ENCODE data around the gene TMTC4.
"Not testable (repeated sequence)": the region's sequence is repeated elsewhere in the genome, so short reads cannot be mapped to it uniquely, and the experiment has no call there.

TMTC4 gene

DNA sequence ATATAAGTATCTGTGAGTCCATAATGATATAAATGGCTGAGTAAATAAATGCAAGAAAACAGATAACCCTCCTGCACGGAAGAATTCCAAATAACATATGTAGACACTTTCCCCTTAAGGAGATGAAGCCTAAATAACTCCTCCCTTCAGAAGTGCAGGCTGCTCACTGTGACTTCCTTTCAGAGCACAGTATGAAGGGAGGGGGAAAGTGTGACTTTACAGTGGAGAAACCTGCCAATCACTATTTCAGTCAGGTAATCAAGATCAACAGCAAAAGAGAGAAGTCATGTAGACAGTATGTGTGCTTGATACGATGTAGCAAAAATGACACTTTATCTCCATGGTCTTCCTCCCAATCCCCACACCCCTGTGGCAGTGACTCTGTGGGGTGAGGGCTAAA is 93.1 kb downstream of the TMTC4 start:
- DNase-seq (ENCODE audit: low read depth) = no peak

DNA sequence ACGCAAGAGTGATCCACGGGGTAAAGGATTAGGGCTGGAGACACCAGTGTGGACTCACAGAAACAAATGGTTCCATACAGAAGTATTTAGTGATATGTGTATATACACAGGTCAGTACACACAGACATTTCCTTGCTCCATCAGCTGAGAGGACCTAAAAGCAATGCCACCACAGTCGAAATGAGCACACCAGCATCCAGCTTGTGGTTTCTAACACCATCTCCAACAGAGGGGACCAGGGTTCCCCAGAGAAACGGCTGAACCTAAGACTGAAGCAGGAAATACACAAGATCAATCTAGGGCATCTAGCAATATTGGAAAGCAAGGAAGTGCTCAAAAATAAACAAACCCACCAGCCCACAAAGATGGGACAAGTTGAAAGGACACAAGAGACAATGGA is 93.6 kb downstream of the TMTC4 start:
- no peak for DNase-seq (ENCODE audit: low read depth)

DNA sequence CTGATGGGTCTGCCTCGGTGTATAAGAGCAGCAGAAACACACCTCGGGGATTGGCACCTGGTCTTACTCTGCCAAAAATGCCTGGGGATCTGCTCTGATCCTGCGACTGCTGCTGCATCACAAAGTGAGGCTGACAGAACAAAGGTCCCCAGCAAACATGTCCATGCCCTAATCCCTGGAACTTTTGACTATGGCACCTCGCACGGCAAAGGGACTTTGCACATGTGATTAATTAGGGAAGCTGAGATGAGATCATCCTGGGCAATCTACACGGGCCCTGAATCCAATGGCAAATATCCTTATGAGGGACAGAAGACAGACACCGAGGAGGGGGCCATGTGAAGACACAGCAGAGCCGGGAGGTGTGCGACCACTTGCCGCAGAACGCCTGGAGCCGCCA is 94.5 kb downstream of the TMTC4 start:
- DNase-seq (ENCODE audit: low read depth) = no peak

DNA sequence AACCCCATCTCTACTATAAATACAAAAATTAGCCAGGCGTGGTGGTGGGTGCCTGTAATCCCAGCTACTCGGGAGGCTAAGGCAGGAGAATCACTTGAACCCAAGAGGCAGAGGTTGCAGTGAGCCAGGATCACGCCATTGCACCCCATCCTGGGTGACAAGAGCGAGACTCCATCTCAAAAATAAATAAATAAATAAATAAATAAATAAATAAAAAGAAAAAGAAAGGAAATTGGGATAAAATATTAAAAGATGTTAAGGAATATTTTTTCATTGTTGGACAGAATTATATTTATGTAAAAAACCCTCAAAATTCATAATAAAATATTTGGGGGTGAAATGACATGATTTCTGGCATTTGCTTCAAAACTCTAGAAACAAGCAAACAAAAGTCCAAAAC is 97.4 kb downstream of the TMTC4 start:
- DNase-seq (ENCODE audit: low read depth) = not testable (repeated sequence)

DNA sequence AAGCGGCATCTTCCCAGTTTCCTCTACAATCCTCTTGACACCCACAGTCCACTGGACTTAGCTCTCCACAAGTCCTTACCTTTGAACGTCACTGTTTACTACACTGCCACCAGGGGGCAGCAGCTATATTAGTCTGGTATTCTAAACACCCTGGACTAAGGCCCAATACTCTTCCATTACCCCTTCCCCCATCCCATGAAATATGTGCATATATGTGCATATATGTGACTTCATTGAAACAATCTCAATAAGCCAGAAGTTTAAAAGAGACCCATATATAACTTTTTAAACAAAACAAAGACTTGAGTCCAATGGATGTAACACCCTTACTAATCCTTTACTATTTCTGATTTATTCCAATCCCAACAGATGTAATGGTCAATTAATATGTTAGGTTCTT is 101.5 kb downstream of the TMTC4 start:
- peak; percentile 57 for DNase-seq (ENCODE audit: low read depth)

GRCh38 chr13:100566543-100566942 is 108.1 kb downstream of the TMTC4 start:
- no peak for DNase-seq (ENCODE audit: low read depth)

DNA sequence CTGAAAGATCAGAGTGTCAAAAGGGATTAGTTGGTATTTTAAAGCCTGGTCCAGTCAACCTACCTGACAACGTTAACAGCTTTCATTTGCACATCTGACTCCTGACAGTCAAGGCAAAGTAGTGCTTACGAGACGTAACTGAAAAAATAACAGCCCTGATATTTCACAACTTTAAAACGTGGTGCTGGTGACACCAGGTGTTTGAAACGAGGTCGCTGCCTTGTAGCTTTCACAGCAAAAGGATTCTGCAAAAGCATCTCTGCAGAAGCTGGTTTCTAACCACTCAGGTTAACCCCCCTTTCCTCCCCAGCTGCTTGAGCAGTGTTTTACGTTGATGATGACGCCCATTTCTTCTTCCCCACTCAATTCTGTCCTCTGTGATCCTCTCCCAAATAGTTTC is 109.3 kb downstream of the TMTC4 start:
- DNase-seq (ENCODE audit: low read depth) = no peak

GRCh38 chr13:100564444-100565223 is 110.0 kb downstream of the TMTC4 start:
- DNase-seq (ENCODE audit: low read depth) = no peak

DNA sequence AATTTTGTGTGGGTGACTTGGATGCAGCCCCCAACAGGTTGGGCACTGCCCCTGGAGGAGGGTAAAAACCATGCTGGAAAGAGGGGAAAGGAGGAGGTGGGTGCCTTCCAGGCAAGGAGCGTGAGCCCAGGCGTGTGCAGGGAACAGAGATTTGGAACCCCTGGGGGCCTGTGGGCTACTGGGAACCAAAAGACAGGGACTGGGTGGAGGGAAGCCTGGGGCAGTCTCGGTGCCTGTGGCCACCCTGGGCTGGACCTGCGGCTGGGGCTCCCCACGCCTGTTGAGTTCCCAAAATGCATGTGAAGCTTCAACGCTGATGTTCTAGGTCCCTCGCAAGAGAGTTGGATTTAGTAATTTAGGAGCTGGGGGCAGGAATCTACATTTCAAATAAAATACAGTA is 110.8 kb downstream of the TMTC4 start:
- DNase-seq (ENCODE audit: low read depth) = no peak

- DNase-seq (ENCODE audit: low read depth) = no peak
These were observed 112.9 kb downstream of the TMTC4 start for GRCh38 chr13:100561599-100562204.

GRCh38 chr13:100561158-100561499 is 113.5 kb downstream of the TMTC4 start:
- no peak for DNase-seq (ENCODE audit: low read depth)

- no peak for DNase-seq (ENCODE audit: low read depth)
These were observed 114.0 kb downstream of the TMTC4 start for GRCh38 chr13:100560498-100561157.

DNA sequence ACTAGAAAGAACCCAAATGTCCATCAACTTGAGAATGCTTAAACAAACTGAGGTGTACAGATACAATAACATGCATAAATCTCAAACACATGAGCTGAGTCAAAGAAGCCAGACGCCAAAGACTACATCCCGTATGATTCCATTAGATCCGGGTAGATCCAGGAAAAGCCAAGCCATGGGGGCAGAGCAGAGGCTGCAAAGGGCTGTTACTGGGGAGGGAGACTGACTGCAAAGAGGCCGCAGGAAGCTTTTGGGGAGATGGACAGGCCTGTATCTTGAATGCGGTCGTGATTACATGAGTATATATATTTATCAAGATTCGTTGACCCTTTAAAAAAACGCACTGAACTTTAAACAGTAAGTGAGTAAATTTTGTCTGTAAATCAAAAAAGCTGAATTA is 114.7 kb downstream of the TMTC4 start:
- no peak for DNase-seq (ENCODE audit: low read depth)
